OCI-LY7 (cell line): ENCODE measurements around the gene MESD.

Experiments used
- EZH2phosphoT487 ChIP-seq: fragments of 200-600 bp; sonication (generic); IDR thresholded peaks from 2 replicates; pipeline ENCODE4 v1.6.1; 2018; ENCODE audit warnings: low read depth, borderline replicate concordance, mild to moderate bottlenecking, mixed run types, antibody characterized with exemption, low read length, moderate library complexity, mixed read lengths
- TF ChIP-seq, protein P1 (sequence below): fragments of 200-600 bp; sonication (generic); conservative IDR thresholded peaks from 2 replicates; pipeline ENCODE4 v1.5.1; 2014; ENCODE audit warnings: mild to moderate bottlenecking, antibody characterized with exemption, low read length, moderate library complexity, mixed read lengths

DNA sequence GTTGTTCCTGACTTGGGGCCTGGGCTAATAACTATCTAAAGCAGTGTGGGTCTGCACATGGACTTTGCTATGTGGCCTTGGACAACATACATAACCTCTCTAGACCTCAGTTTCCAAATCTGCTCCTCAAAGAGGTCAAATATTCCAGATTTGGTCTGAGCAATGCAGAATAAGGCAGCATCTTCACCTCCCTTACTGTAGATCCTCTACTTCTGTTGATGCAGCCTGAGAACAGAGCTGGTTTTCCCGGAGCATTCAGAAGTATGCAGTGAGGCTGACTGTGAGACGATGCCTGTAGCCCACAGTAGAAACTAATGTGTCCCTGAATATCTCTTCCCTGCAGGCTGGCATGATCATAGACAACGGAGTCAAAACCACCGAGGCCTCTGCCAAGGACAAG lies 65.3 kb downstream of the MESD start:
- TF ChIP-seq EZH2phosphoT487 = no peak
- TF ChIP-seq, protein P1, sequence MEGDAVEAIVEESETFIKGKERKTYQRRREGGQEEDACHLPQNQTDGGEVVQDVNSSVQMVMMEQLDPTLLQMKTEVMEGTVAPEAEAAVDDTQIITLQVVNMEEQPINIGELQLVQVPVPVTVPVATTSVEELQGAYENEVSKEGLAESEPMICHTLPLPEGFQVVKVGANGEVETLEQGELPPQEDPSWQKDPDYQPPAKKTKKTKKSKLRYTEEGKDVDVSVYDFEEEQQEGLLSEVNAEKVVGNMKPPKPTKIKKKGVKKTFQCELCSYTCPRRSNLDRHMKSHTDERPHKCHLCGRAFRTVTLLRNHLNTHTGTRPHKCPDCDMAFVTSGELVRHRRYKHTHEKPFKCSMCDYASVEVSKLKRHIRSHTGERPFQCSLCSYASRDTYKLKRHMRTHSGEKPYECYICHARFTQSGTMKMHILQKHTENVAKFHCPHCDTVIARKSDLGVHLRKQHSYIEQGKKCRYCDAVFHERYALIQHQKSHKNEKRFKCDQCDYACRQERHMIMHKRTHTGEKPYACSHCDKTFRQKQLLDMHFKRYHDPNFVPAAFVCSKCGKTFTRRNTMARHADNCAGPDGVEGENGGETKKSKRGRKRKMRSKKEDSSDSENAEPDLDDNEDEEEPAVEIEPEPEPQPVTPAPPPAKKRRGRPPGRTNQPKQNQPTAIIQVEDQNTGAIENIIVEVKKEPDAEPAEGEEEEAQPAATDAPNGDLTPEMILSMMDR = no peak
